Activated CD4-positive, alpha-beta T cell treated with anti-CD3 and anti-CD28 coated beads, Interleukin-2, amount 50 U/mL, for 24 hours (primary cell): ENCODE data around the gene SPSB1.

ENCODE experiments used
- DNase-seq, 2 donors: peaks; one replicate each; pipeline ENCODE4 v3.0.0-alpha.2; 2020; ENCODE audit warnings: low read depth in 1 of 2, low spot score in 1 of 2

SPSB1 gene

GRCh38 chr1:9317591-9318417 lies 25.1 kb downstream of the SPSB1 start:
- DNase-seq: no peak

DNA sequence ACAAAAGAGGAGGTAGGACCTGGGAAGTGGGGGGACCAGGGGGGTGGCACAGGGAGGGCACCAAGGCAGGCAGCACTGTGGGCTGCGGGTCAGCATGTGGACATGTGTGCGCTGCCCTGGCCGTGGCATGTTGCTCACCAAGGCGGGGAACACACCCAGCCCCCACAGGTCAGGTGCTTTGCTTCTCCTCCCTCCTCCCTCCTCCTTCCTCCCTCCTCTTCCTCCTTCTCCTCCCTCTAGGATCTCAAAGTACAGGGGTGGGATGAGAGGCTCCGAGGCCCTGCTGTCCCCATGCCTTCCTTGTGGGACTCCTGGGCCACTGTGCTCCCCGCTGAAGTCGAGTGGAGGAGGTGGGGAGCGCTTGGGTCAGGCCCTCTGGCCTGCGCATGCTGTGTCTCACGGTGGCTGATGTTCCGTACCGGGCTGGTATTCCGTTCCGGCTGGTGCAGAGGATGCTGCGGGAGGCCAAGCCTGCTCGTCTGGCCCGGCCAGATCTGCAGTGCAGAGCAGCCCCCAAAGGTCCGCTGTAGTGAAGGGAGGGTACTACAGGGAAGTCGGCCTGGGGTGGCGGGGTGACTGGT lies 26.6 kb downstream of the SPSB1 start:
- DNase-seq: no peak

DNA sequence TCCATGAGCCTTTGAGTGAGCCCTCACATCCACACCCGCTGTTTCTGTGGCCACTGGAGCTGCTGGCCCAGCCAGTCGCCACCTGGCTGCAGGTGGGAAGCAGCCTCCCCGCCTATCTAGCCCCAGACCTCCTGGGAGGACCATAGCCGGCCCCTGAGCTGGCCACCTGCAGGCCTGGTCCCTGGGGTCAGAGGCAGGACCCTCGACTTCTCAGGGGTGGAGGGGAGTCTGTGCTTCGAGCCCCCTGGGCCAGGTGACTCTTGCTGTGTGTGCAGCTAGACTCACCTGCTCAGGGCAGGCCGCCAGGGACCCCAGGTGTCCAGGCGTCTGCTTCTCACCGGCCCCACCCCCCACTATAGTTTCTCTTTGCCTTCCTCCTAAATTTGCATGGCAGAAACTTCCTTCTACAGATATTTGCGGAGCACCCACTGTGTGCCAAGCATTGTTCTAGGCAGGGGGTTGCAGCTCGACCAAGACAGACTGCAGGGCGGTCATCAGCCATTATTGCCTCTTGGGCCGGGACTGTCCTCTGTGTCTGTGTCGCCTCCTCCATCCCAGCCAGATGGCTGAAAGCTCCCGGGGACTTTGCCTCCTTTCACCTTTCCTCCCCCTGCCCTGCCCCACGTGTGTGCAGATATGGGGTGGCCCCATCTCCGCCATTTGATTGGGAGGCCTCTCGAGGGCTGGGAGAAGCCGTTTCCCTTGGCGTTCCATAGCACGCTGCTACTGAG lies 27.3 kb downstream of the SPSB1 start:
- DNase-seq: no peak

- DNase-seq: no peak
These were observed 28.1 kb downstream of the SPSB1 start for GRCh38 chr1:9320520-9321479.

- no peak for DNase-seq
These were observed 28.8 kb downstream of the SPSB1 start for GRCh38 chr1:9321480-9321849.

DNA sequence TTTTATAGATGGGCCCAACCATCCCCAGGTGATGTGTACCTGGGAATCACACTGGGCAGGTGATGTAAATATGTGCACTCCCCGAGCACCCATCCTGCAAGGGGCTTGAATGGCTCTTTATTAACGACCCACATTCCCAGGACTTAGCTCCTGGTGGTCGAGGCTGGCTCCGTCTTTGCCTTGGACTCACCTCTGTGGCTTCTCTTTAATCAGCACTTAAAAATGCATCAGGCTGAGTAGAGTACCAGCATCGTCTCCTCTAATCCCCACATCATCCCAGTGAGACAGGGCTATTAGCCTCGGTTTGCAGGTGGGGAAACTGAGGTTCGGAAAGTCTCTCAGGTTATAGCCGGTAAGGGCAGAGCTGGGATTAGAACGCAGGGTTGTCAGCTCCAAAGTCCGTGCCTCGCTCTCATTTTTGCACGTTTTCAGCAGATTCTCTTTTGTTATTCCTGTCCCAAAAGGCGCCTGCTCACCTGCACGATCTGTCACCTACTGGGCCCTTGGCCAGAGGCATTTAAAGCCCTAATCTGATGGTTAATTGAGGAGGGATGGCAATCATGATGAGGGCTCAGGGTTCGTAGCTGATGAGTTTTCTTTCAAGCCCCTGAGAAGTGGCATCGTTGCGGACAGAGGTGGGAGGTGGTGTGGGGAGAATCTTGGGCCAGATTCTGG lies 29.4 kb downstream of the SPSB1 start:
- no peak for DNase-seq

DNA sequence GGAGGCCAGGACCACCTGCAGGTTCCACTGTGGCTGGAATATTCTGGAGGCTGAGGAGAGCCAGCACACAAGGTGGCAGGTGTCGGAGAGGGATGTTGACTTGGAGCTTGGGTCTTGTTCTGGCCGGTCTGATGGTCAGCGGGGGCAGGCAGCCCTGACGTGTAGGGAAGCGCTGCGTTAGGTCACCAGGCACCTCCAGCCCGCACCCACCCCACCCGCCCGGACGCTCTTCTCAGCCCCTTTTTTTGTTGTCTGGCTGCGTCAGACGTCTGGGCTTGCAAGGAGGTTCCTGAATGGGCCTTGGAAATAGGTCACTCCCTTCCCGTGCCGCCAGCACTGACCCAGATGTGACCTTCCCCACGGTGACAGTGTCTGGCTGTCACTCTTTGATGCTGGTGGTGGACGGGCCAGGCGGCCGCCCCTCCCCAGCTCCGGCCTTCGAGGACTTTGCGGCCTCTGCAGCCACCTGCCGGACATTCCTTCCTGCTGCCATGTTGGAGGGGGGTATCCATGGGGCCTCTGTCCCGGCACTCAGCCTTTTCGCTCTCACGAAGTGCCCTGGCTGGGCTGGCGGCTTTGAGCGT lies 30.1 kb downstream of the SPSB1 start:
- DNase-seq: no peak

GRCh38 chr1:9324246-9325096 lies 31.8 kb downstream of the SPSB1 start:
- no peak for DNase-seq

GRCh38 chr1:9326596-9326995 lies 33.9 kb downstream of the SPSB1 start:
- no peak for DNase-seq

DNA sequence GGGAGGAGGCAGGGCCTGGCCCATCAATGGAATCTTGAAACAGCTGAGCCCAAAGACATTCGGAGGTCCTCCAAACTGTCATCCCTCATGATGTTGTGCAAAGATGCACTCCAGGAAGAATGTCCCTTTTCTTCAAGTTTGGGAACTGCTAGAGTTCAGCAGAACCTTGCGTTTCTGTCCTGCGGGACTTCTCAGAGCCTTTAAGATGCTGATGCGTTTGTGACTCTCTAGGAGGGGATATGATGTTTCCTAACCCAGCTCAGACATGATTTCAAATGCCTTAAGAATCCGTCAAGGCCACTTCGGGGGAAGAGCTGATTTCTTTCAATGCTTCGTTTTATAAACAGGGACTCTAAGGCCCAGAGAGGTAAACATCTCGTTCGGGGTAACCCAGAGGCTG lies 35.5 kb downstream of the SPSB1 start:
- no peak for DNase-seq

DNA sequence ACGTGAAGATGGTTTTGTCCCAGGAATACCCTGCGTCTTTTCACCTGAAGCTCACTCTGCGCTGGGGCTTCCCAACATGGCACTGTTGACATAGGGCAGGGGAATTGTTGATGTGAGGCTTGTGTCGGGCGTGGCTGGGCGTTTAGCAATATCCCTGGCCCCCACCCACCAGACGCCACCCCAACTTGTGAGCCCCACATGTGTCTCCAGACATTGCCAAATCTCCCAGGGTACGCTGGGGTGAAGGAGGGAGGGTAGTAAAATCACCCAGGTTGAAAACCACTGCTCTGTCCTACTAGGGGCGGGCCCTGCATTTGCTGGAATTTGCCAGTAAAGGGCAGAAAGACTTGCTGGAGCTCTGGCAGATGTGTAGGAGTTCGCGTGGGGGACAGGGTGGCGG lies 36.0 kb downstream of the SPSB1 start:
- no peak for DNase-seq

DNA sequence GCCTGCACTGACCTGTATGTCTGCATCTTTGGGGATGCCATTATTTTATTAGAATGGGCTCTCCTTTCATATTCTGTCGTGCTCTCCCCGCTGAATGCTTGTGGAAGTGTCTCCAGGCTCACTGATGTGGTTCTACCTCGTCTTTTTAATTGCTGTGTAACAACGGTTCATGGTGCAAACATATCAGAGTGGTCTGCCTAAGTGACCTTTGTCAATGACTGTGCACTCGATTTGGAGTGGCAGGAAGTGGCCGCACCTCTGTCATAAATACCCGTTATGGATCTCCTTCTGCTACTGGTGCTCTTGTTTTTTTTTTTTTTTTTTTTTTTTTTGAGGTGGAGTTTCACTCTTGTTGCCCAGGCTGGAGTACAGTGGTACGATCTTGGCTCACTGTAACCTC lies 38.3 kb downstream of the SPSB1 start:
- DNase-seq: no peak

- DNase-seq: no peak
These were observed 39.1 kb downstream of the SPSB1 start for GRCh38 chr1:9331558-9332346.

- DNase-seq: no peak
These were observed 39.9 kb downstream of the SPSB1 start for GRCh38 chr1:9332513-9333143.

- DNase-seq: no peak
These were observed 45.9 kb downstream of the SPSB1 start for GRCh38 chr1:9338397-9339246.

GRCh38 chr1:9340172-9340854 lies 47.6 kb downstream of the SPSB1 start:
- DNase-seq: no peak

GRCh38 chr1:9340864-9341263 lies 48.2 kb downstream of the SPSB1 start:
- DNase-seq: no peak
